Fibroblast of lung (primary cell): Measurements from ENCODE around the gene OASL. TPM values are rescaled to one million over a fixed set of nuclear protein-coding genes. Genes with fewer than 3 reads are reported as not detected.

Experiments used
- DNase-seq, 2 donors: peaks; one replicate each; pipeline versions ENCODE4 v3.0.0 to v3.0.0-alpha.2; 2010; ENCODE audit warnings: low read depth in 2 of 2
- H2AFZ ChIP-seq: 2 replicates; pipeline ENCODE4 v1.5.1; 2012; ENCODE audit warnings: low read length, control low read depth, inconsistent platforms
- H3K27ac ChIP-seq: 2 replicates; pipeline ENCODE4 v1.5.1; 2011; ENCODE audit warnings: low read length, control low read depth; ENCODE audit not compliant: insufficient read depth
- H3K27me3 ChIP-seq: 2 replicates; pipeline ENCODE4 v1.5.1; 2011; ENCODE audit warnings: mild to moderate bottlenecking, low read length; ENCODE audit not compliant: control insufficient read depth, insufficient read depth
- H3K36me3 ChIP-seq: 2 replicates; pipeline ENCODE4 v1.5.1; 2011; ENCODE audit warnings: low read length; ENCODE audit not compliant: control insufficient read depth, insufficient read depth
- H3K4me1 ChIP-seq: 2 replicates; pipeline ENCODE4 v1.5.1; 2011; ENCODE audit warnings: low read length; ENCODE audit not compliant: control insufficient read depth, insufficient read depth; ENCODE audit errors: extremely low read depth
- H3K4me2 ChIP-seq: 2 replicates; pipeline ENCODE4 v1.5.1; 2011; ENCODE audit warnings: low read length, control low read depth; ENCODE audit not compliant: insufficient read depth; ENCODE audit errors: extremely low read depth
- H3K4me3 ChIP-seq, 4 experiments: fragments of 200-600 bp in 1 of 4; sonication (generic) in 1 of 4; replicated peaks in 1 of 4; 2 replicates each; pipeline ENCODE4 v1.5.1; 2011 to 2016; ENCODE audit warnings: low read length in 4 of 4, low read depth in 3 of 4, mild to moderate bottlenecking in 3 of 4, control low read depth in 2 of 4, inconsistent platforms in 1 of 4, mixed read lengths in 1 of 4; ENCODE audit not compliant: insufficient read depth in 1 of 4; ENCODE audit errors: control extremely low read depth in 1 of 4
- H3K79me2 ChIP-seq: 2 replicates; pipeline ENCODE4 v1.5.1; 2012; ENCODE audit warnings: mild to moderate bottlenecking, low read length, inconsistent platforms; ENCODE audit not compliant: control insufficient read depth, insufficient read depth
- H3K9ac ChIP-seq: 2 replicates; pipeline ENCODE4 v1.5.1; 2011; ENCODE audit warnings: mild to moderate bottlenecking, low read length, control low read depth; ENCODE audit not compliant: insufficient read depth
- H3K9me3 ChIP-seq: 2 replicates; pipeline ENCODE4 v1.5.1; 2012; ENCODE audit warnings: low read depth, low read length; ENCODE audit not compliant: control insufficient read depth, insufficient read depth
- H4K20me1 ChIP-seq: 2 replicates; pipeline ENCODE4 v1.5.1; 2011; ENCODE audit warnings: low read length; ENCODE audit not compliant: control insufficient read depth, insufficient read depth; ENCODE audit errors: extremely low read depth
- CTCF ChIP-seq, 2 donors: IDR thresholded peaks in 1 of 2; conservative IDR thresholded peaks in 1 of 2; 1 replicate in 1 of 2; 2 replicates in 1 of 2; pipeline ENCODE4 v1.5.1; 2011 to 2012; ENCODE audit warnings: low read length in 2 of 2, control low read depth in 1 of 2, inconsistent platforms in 1 of 2, low read depth in 1 of 2, mild to moderate bottlenecking in 1 of 2
- EZH2 ChIP-seq: IDR thresholded peaks from 2 replicates; pipeline ENCODE4 v1.5.1; 2012; ENCODE audit warnings: low read length, control low read depth, mild to moderate bottlenecking; ENCODE audit errors: missing control alignments
- polyA plus RNA-seq, 2 donors: library from polyadenylated mRNA; depleted of rRNA in 1 of 2; stranded (reverse) in 1 of 2; unstranded in 1 of 2; fragments of >200 nt; gene quantifications; 2 replicates each; pipeline ENCODE4 v1.2.1, GENCODE V29; 2011 to 2012; ENCODE audit warnings: missing spikeins in 1 of 2
- total RNA-seq: library from RNA; depleted of rRNA; stranded (reverse); fragments of >200 nt; gene quantifications from 2 replicates; pipeline ENCODE4 v1.2.1, GENCODE V29; 2014

The OASL gene
- total and polyA plus RNA-seq, 2 donors (not counting 1 experiment from before 2014, with no cell fraction given), result 0.07 to 1.2 TPM

DNA sequence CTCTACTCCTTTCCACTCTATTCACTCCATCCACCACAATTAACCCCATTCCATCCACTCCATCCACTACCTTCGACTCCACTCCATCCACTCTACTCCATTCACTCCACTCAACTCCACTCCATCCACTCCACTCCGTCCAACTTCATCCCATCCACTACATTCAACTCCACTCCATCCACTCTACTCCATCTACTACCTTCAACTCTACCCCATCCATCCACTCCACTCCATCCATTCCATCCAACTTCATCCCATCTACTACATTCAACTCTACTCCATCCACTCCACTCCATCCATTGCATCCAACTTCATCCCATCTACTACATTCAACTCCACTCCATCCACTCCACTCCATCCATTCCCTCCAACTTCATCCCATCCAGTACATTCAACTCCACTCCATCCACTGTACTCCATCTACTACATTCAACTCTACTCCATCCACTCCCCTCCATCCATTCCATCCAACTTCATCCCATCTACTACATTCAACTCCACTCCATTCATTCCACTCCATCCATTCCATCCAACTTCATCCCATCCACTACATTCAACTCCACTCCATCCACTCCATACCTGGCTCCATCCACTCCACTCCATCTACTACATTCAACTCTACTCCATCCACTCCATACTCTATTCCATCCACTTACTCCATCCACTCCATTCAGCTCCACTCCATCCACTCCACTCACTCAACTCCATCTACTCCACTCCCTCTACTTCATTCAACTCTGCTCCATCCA, 44.3 kb downstream of the OASL start:
- no peaks in the 10 kb centered on the region for H4K20me1 ChIP-seq
- no peak for TF ChIP-seq EZH2
- TF ChIP-seq CTCF (conservative IDR thresholded peaks at IDR 0.05 in 1 of 2, IDR thresholded peaks at IDR 0.05 in 1 of 2; ENCODE audit: low read depth in 1 of 2, low read length in 2 of 2), result no peak
- no peak overlapping the region for H3K4me3 ChIP-seq
- H3K4me1 ChIP-seq, result no peaks in the 10 kb centered on the region
- H3K27ac ChIP-seq, result no peak overlapping the region
- H3K36me3 ChIP-seq, result no peaks in the 10 kb centered on the region
- DNase-seq, result no peak
- no peaks in the 10 kb centered on the region for H3K79me2 ChIP-seq
- H3K27me3 ChIP-seq, result peaks cover 8% of the 10 kb centered on the region
- no peak overlapping the region for H3K9ac ChIP-seq
- no peak overlapping the region for H2AFZ ChIP-seq
- H3K9me3 ChIP-seq, result no peaks in the 10 kb centered on the region
- H3K4me2 ChIP-seq, result no peak overlapping the region

DNA sequence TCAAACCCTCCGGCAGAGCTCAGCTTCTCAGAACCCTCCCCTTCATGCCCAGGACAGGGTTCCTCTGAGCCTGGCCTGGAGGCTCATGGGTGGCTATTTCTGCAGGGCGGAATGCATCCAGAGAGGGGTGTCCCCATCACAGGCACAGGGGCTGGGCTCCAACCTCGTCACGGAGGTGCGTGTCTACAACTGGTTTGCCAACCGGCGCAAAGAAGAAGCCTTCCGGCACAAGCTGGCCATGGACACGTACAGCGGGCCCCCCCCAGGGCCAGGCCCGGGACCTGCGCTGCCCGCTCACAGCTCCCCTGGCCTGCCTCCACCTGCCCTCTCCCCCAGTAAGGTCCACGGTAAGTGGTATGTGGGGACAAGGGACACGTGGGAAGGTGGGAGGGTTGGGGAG, 45.0 kb downstream of the OASL start:
- no peaks in the 10 kb centered on the region for H4K20me1 ChIP-seq
- no peaks in the 10 kb centered on the region for H3K79me2 ChIP-seq
- H3K4me1 ChIP-seq, result no peaks in the 10 kb centered on the region
- TF ChIP-seq CTCF (conservative IDR thresholded peaks at IDR 0.05 in 1 of 2, IDR thresholded peaks at IDR 0.05 in 1 of 2; ENCODE audit: low read depth in 1 of 2, low read length in 2 of 2), result no peak
- TF ChIP-seq EZH2, result no peak
- DNase-seq, result no peak
- no peak overlapping the region for H3K4me2 ChIP-seq
- no peak overlapping the region for H3K9ac ChIP-seq
- no peaks in the 10 kb centered on the region for H3K36me3 ChIP-seq
- no peak overlapping the region for H3K4me3 ChIP-seq
- no peak overlapping the region for H2AFZ ChIP-seq
- H3K27ac ChIP-seq, result no peak overlapping the region
- H3K27me3 ChIP-seq, result peaks cover 8% of the 10 kb centered on the region
- no peaks in the 10 kb centered on the region for H3K9me3 ChIP-seq

GRCh38 chr12:120993496-120993895, 45.5 kb downstream of the OASL start:
- no peak for DNase-seq
- Histone ChIP-seq H3K4me3 (no peak overlapping the region), H3K79me2 (no peaks in the 10 kb centered on the region), H3K9ac (no peak overlapping the region), H3K9me3 (no peaks in the 10 kb centered on the region), H3K4me1 (no peaks in the 10 kb centered on the region), H4K20me1 (no peaks in the 10 kb centered on the region), H3K27ac (no peak overlapping the region), H3K4me2 (no peak overlapping the region), H3K36me3 (no peaks in the 10 kb centered on the region), H2AFZ (no peak overlapping the region), H3K27me3 (peaks cover 8% of the 10 kb centered on the region)
- no peak for TF ChIP-seq EZH2
- TF ChIP-seq CTCF (conservative IDR thresholded peaks at IDR 0.05 in 1 of 2, IDR thresholded peaks at IDR 0.05 in 1 of 2; ENCODE audit: low read depth in 1 of 2, low read length in 2 of 2), result no peak
